Progenitor cell of endocrine pancreas (in vitro differentiated cells): ENCODE results near the gene COL19A1. TPM values are rescaled to one million over a fixed set of nuclear protein-coding genes. Genes with fewer than 3 reads are reported as not detected.

Source experiments
- DNase-seq: peaks from one replicate; pipeline ENCODE4 v3.0.0; 2021; ENCODE audit warnings: low spot score; ENCODE audit not compliant: unreplicated experiment
- H3K27ac Mint-ChIP-seq: 2 replicates; pipeline ENCODE4 v1.8.0; 2021; ENCODE audit warnings: mild to moderate bottlenecking, moderate library complexity, mixed read lengths
- H3K27me3 Mint-ChIP-seq: 2 replicates; pipeline ENCODE4 v1.8.0; 2021; ENCODE audit warnings: mixed read lengths
- H3K36me3 Mint-ChIP-seq: 2 replicates; pipeline ENCODE4 v1.8.0; 2022; ENCODE audit warnings: mixed read lengths; ENCODE audit not compliant: insufficient read depth
- H3K4me1 Mint-ChIP-seq: 2 replicates; pipeline ENCODE4 v1.8.0; 2021; ENCODE audit warnings: low read depth, mixed read lengths
- H3K4me3 Mint-ChIP-seq: 2 replicates; pipeline ENCODE4 v1.8.0; 2021; ENCODE audit warnings: low read depth, mild to moderate bottlenecking, moderate library complexity, mixed read lengths
- H3K9me3 Mint-ChIP-seq: 2 replicates; pipeline ENCODE4 v1.8.0; 2021; ENCODE audit warnings: low read depth, mixed read lengths
- CTCF ChIP-seq: fragments of 200-600 bp; sonication (generic); IDR thresholded peaks from one replicate; pipeline ENCODE4 v1.5.0; 2021; ENCODE audit warnings: antibody characterized with exemption, mild to moderate bottlenecking; ENCODE audit not compliant: unreplicated experiment
- total RNA-seq: library from RNA; stranded (reverse); gene quantifications from 2 replicates; pipeline ENCODE4 v1.2.1, GENCODE V29; 2021

The COL19A1 gene
- total RNA-seq, 1 donor from 2014 or later = 2.3 TPM

DNA sequence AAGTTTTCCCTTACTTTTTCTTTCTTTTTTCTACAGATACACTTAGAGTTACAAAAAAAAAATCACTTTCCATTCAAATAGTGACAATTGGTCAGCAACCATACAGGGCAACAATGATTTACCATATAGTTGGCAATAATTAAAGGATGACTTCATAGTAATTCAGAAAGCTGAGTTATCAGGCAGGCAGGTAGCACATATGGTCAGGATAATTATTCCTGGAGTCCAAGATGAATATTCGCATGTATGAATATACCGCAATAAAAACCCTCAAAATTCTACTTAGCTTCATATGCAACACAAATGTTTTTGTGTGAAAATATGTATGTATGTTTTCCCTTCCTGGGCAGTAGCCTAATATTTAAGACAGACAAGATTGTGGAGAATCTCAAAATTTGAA lies 34.5 kb downstream of the COL19A1 start:
- no peaks in the 10 kb centered on the region for H3K27me3 Mint-ChIP-seq
- DNase-seq = no peak
- H3K36me3 Mint-ChIP-seq = peaks cover 2% of the 10 kb centered on the region
- peaks cover 3% of the 10 kb centered on the region for H3K9me3 Mint-ChIP-seq
- H3K4me3 Mint-ChIP-seq = no peak overlapping the region
- no peak for TF ChIP-seq CTCF
- H3K4me1 Mint-ChIP-seq = no peaks in the 10 kb centered on the region
- no peak overlapping the region for H3K27ac Mint-ChIP-seq

DNA sequence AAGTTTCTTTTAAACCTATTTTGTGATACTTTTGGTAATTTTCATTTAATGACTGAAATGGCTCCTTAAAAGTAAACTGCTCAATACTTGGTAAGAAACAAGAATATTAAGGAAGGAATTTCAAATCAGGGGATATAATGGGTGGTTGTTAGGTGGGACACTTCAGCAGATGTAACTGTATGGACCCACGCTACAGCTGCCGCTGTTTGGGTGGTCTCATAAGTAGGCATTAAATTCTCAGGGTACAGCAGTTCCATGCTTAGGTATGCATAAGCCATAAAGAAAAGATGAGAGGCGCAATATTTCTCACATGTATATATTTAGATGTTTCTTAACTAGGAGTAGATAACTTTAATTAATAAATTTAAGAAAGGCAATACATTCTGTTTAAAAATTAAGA lies 35.0 kb downstream of the COL19A1 start:
- Mint-ChIP-seq H3K4me3 (no peak overlapping the region), H3K4me1 (no peaks in the 10 kb centered on the region), H3K27ac (no peak overlapping the region), H3K36me3 (peaks cover 2% of the 10 kb centered on the region), H3K27me3 (no peaks in the 10 kb centered on the region), H3K9me3 (peaks cover 3% of the 10 kb centered on the region)
- no peak for DNase-seq
- no peak for TF ChIP-seq CTCF

DNA sequence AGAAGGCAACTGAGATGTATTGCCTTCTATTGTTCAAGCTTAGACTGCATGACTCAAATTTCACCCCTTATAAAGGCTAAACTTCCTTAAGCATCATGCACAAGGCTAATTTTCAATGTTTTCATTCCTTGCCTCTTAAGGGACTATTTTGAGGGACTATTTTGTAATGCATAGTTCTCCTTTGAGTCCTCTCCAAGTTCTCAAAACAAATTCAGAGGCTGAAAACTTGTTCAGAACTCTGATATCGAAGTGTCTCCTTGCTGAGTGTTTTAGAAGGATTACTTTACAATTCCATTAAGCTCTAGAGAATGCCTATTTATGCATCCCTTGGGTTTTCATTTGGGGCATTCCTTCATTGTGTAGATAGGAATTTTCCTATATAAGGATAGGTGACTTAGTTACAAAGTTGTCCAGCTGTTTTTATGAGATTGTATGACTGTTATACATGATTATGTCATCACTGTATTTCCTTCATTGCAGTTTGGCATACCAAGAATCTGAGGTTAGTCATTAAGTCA lies 41.7 kb downstream of the COL19A1 start:
- H3K9me3 Mint-ChIP-seq = peaks cover 9% of the 10 kb centered on the region
- no peak overlapping the region for H3K4me3 Mint-ChIP-seq

DNA sequence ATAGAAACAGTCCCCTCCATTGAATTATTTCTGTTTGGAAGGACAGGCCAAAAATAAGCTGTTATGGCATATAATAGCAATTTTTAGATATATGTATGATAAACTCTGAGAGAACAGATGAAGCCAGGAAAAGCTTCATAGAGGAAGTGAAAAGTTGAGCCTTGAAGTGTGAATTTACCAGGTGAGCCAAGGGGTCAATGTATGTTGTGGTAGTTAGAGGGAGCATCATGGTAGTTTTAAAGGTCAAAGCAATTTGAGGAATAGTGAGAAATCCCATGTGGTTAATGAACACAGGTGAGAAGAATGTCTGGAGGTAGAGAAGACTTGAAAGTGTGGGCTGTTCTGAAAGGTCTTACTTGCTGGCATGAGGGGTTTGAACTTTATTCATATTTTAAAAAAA lies 47.0 kb downstream of the COL19A1 start:
- H3K27me3 Mint-ChIP-seq = no peaks in the 10 kb centered on the region
- H3K36me3 Mint-ChIP-seq = peaks cover 4% of the 10 kb centered on the region

More for the DNA sequence above, 41.7 kb downstream of the COL19A1 start:
- H3K27ac Mint-ChIP-seq = no peak overlapping the region
- no peak for DNase-seq
- TF ChIP-seq CTCF = no peak
- H3K4me1 Mint-ChIP-seq = peaks cover 1% of the 10 kb centered on the region
- no peaks in the 10 kb centered on the region for H3K36me3 Mint-ChIP-seq
- H3K27me3 Mint-ChIP-seq = no peaks in the 10 kb centered on the region

DNA sequence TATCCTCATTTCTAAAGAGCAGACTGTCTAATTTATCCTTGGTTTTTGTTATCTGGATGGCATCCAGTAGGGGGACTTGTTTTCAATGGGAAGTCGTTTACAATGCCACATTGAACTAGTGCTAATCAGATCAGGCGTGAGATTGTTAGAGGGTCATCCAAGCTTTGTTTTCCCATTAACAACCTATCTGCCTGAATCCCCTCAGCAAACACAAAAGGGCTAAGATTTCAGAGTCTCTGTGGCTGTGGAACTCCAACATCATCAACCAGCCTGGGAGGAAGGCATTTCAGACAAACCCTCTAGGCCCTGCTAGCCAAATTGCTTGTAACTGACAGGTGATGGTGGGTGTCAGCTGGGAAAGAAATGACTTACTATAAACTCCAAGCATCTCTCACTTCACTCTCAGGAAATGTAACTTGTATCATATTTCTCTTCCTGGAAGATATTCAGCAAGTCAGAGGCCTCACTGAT lies 47.7 kb downstream of the COL19A1 start:
- H3K27ac Mint-ChIP-seq = peak overlapping the region; percentile 64
- no peak for DNase-seq
- H3K9me3 Mint-ChIP-seq = peaks cover 18% of the 10 kb centered on the region
- no peaks in the 10 kb centered on the region for H3K27me3 Mint-ChIP-seq
- peaks cover 4% of the 10 kb centered on the region for H3K36me3 Mint-ChIP-seq
- TF ChIP-seq CTCF = peak; percentile 19
- H3K4me3 Mint-ChIP-seq = peak overlapping the region; percentile 21
- peaks cover 26% of the 10 kb centered on the region for H3K4me1 Mint-ChIP-seq

More for the DNA sequence above, 47.0 kb downstream of the COL19A1 start:
- Mint-ChIP-seq H3K4me3 (no peak overlapping the region), H3K27ac (peak overlapping the region; percentile 49), H3K9me3 (peaks cover 18% of the 10 kb centered on the region), H3K4me1 (peaks cover 26% of the 10 kb centered on the region)
- DNase-seq = no peak
- no peak for TF ChIP-seq CTCF
